Measurements from ENCODE around the gene ARL4D.
A peak's percentile ranks its signal among the peaks of the same experiment; 100 is the strongest.
"Not testable (repeated sequence)": the region's sequence is repeated elsewhere in the genome, so short reads cannot be mapped to it uniquely, and the experiment has no call there.

The ARL4D gene

DNA sequence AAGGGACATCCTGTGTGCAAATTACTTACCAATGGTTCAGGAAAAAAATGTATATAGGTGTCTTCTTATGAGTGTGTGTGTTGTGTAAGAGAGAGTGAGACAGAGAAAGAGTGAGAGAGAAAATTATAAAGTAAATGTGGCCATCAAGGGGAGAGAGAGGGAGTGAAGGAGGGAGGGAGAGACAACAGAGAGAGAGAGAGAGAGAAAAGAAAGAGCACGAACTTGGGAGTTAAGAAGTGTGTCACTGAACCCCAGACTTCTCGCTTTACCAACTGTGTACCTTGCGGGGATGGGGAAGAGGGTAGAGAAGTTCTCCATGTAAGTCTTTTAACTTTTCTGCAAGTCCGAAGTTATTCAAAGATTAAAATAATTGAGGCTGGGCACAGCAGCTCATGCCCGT, 28.8 kb upstream of the ARL4D start:
- no peak for DNase-seq (ENCODE audit: low spot score)

DNA sequence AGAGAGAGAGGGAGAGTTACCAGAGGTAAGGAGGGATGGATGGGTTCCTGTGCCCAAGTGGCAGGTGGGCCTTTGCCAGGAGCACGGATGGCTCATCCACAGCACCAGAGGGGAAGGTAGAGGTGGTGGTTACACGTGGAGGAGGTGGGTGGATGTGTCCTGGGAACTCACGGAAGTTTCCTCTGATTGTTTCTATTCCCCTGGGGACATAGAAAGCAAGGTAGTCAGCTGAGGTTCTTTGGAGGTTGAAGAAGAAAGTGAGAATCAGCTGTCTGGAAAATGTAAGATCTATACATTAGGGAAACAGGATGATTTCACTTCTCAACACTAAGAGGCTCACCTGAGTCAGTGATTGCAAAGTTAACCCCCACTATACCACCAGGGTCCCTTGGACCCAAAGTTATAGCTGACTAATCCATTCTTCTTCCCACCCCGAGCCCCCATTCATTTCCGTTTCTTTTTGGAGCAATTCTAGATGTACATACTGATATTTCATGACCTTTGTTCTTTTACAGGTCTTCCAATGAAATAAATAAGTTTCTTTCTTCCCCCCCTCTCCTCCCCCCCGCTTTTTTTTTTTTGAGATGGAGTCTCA, 27.5 kb upstream of the ARL4D start:
- no peak for DNase-seq (ENCODE audit: low spot score)

DNA sequence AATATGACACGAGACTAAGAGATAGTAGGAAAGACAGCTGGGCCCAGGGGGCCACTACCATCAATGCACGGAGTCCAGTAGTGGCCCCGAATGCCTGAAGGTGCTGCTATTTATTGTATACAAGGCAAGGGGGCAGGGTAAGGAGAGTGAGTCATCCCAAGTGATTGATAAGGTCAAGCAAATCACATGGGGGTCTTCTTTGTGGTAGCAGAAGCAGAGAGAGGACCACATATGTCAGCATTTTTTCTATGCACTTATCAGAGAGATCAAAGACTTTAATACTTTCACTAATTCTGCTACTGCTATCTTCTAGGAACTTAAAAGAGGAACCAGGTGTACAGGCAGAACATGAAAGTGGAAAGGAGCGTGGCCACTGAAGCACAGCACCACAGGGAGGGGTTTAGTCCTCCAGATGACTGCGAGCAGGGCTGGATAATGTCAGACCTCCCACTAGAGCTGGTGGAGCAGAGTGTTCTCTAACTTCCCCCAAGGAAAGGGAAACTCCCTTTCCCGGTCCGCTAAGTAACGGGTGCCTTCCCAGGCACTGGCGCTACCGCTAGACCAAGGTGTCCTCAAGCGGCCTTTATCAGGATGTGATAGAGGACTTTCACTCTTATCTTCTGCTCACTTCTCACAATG, 26.4 kb upstream of the ARL4D start:
- DNase-seq (ENCODE audit: low spot score), result no peak

DNA sequence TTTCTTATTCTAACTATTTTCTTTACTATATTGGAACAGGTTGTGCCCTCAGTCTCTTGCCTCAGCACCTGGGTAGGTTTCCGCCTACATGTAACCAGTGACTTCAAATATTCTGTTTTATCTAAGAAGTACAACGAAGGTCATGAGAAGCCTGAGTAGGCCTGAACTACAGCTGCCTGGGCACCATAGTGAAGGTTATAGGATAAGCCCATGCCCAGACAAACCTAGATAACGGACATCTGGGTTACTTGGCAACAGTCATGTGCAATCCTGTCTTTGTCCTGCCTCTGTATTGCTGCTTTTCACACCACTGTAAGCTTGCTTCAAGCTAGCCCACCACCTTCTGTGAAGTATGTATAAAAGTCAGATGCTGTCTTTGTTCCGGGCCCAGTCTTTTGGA, 25.4 kb upstream of the ARL4D start:
- DNase-seq (ENCODE audit: low spot score), result no peak

DNA sequence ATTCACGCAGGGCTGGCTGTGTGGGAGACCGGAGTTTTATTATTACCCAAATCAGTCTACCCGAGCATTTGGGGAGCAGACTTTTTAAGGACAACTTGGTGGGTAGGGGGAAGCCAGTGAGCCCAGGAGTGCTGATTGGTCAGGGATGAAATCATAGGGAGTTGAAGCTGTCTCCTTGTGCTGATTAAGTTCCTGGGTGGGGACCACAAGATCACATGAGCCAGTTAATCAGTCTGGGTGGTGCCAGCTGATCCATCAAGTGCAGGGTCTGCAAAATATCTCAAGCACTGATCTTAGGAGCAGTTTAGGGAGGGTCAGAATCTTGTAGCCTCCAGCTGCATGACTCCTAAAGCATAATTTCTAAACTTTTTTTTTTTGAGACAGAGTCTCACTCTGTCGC, 22.9 kb upstream of the ARL4D start:
- DNase-seq (ENCODE audit: low spot score), result not testable (repeated sequence)

DNA sequence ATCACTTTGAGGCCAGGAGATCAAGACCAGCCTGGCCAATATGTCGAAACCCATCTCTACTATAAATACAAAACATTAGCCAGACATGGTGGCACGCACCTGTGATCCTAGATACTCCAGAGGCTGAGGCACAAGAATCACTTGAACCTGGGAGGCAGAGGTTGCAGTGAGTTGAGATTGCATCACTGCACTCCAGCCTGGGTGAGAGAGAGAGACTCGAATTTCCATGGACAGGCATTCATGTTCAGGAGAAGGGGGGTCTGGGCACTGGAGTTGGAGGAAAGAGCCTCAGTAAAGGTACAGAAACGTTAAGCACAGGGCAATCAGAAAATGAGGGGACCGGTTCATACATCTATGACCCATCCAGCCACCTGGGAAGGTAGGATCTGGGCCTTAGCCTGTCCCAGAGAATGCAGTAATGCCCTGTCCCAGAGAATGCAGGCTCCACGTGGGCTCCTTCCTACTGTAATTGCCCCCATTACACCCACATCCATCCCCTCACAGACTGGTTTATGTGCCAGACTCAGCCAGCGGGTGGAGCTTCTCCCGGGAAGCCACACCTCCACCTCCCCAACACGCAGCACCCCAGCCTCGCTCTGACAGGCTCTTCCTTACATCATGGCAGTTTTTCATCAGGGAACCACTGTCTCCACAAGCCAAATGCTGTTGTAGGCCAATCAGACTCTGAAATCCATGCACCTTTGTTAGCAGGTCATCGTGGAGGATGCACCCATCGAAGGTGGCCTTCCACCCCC, 21.6 kb upstream of the ARL4D start:
- no peak for DNase-seq (ENCODE audit: low spot score)

DNA sequence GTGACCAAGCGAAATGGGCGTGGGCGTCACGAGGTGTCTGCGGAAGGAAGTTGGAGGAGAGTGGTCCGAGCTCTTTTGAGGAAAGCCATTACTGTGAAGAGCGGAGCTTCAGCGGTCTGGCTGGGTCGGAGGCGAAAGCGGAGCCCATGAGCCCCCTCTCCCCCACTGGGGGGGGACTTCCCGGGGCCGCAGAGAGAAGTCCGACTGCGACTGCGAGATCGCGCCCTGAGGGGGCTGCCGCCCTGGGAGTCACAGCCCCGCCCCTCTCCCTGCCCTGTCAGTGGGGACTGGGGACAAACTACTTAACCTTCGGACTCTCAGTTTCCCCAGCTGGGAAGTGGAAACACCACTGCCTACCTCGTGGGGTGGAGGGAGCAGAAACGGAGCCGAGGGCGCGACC, 20.0 kb upstream of the ARL4D start:
- DNase-seq (ENCODE audit: low spot score), result no peak

DNA sequence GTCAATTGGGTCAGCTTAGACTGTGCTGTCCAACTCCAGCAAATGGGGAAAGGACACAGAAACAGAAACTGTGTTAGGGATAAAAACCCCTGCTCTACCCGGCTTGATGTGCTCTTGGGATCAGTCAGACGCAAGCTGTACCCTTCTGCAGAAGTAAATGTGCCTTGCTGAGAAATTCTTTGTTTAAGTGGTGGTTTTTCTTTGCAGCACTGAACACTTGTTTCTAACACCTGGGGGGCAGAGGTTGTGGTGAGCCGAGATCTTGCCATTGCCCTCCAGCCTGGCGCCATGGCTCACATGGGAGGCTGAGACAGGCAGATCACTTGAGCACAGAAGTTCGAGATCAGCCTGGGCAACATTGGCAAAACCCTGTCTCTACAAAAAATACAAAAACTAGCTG, 18.5 kb upstream of the ARL4D start:
- DNase-seq (ENCODE audit: low spot score), result no peak

DNA sequence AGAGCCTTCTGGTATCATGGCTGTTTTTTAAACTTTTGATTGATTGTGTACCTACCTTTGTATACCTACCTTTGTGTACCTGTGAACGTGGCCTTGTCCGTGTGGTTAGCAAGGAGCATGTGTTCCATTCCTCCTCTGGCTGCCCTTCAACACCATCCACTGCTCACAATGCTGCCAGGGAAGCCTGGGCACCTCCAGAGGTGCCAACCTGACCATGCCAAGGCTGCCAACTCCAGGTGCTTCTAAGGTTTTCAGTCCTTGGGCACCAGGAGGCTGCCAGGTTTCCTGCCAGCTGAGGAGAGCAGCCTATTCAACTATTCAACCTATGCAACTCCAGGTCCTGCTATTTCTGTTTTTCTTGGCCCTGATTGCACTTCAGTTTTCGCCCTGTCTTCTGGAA, 17.6 kb upstream of the ARL4D start:
- no peak for DNase-seq (ENCODE audit: low spot score)

DNA sequence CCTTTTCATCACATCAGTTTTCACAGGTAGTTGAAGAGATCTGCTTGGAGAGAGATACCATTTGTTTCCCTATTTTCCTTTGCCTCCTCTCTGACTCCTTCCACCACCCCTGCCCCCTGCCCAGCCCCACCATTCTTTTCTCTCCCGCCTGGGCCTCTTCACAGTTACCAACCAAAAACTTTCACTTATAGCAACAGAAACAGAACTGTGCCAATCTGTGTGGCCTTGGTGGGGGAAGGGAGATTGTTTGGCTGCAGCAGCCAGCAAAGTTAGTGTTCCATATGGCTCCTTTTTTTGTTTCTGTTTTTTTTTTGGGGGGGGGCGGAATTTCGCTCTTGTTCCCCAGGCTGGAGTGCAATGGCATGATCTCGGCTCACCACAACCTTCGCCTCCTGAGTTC, 17.2 kb upstream of the ARL4D start:
- DNase-seq (ENCODE audit: low spot score), result no peak

DNA sequence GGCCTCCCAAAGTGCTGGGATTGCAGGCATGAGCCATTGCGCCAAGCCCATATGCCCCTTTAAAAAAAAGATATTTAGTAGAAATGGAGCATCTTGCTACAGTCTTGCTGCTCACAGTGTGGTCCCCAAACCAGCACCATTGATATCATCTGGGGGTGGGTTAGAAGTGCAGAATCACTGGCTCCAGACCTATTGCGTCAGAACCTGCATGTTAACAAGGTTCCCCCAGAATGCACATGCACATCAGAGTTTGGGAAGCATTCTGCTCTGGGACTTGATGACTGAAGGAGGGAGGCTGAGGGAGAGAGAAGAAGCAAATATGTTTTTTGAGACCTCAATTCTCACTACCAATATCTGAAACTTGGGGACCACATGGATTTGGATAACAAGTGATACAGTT, 16.0 kb upstream of the ARL4D start:
- DNase-seq (ENCODE audit: low spot score), result no peak

DNA sequence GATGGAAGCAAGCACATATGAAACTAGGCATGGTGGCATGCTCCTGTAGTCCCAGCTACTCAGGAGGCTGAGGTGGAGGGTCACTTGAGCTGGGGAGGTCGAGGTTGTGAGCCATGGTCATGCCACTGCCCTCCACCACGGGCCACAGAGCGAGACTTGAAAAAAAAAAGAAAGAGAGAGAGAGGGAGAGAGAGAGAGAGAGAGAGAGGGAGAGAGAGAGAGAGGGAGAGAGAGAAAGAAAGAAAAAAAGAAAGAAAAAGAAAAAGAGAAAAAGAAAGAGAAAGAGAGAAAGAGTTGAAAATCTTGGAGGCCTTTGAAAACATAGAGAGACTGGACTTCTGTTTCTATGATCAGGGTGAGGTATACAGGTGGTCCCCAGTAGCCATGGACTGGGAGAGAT, 15.4 kb upstream of the ARL4D start:
- no peak for DNase-seq (ENCODE audit: low spot score)

DNA sequence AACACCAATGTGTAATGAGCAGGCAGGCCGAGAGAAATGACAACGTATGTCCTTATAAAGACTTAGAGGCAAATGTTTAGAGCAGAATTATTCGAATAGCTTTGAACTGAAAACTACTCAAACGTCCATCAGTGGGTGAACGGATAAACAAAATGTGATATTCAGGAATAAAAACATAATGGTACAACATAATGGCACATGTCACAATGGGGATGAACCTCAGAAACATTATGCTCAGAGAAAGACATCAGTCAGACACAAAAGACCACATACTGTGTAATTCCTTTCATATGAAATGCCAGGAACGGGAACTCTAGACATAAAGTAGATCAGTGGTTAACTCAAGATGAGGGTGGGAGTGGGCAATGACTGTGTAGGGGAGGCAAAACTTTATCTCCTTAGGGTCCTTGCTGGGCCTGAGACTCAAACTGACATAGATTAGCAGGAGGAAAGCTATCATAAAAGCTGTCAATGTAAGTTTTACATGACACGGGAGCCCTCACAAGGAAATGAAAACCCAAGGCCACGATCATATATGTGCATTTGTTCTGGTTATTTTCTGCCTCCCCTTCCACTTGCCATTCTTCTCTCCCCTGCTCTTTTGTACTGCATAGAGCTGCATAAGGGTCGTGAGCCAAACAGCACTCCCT, 14.8 kb upstream of the ARL4D start:
- no peak for DNase-seq (ENCODE audit: low spot score)

DNA sequence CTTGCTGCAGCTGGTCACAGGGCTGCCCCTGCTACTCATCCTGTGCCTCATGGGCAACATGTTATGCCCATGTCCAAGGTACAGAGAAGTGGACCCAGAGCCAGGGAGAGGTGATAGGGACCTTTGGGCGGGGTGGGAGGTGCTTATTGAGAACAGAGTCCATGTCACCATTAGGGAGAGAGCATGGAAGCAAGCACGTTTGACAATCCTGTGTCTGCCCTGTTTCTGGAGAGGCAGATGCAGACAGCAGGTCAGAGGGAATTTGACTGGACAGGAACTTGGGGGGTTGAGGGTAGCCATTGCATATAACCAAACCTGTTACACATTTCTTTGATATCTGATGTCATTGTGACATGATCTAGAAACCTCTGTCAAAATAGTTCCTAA, 14.3 kb upstream of the ARL4D start:
- no peak for DNase-seq (ENCODE audit: low spot score)

DNA sequence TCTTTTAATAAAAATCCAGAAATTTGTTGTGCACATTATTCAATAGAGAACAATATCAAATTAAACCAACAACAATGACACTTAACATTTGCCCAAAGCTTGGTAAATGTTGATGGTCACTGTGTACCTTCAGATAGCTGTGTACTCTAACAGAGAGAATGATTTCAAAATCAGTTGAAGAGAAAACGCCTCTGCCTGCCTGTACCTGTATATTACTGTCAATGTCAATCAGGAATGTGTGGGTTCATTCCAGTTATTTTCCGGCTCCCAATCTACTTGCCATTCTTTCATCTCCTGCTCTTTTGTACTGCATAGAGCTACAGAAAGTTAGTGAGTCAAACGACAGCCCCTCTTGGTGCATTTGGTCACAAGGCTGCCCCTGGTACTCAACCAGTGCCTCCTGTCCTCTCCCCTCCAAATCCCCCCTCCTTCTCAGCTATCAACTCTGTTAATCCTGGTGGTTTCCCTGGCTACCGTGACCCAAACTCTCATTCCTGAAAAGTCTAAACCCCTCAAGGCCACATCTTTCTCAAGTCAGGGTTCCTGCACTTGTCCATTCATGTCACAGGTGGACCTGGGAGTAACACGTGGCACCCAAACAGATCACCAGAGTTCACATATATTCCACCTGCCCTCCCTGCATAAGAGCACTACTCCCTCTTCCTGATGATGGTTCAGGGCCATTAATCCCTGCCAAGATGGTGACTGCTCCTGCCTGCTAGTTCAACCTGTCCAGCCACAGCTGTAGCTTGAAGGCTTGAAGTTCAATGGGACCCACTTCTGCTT, 13.6 kb upstream of the ARL4D start:
- DNase-seq (ENCODE audit: low spot score), result no peak

DNA sequence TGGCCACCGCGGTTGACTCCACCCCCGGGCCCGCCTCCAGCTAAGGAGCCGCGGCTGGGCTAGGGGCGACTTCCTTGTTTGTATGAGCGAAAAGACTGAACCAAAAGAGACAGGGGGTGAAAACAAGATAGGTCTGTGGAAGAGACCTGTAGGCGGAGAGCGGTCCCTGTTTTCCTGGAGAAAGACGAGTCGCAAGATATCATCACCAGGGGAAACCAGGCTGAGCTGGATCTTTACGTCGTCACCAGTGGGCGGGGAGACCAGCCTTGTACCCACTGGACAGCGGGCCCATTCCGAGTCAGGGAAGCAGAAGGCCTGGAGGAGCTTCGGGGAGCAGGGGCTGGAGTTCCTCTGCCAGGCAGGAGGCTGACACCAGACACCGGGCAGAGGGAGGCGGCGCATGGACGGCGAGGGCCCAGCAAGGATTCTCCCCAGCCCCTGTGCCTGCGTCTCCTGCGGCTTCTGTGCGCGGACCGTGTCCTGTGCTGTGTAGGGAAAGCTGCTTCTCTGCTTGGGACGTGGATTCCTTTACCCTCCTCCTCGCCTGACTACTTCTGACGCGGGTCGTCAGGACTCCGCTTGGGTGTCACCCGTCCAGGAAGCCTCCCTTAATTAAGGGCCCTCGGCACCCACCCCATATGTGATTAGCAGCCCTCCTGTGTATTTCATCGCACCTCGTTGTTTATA, 10.3 kb upstream of the ARL4D start:
- DNase-seq (ENCODE audit: low spot score), result peak; percentile 91

DNA sequence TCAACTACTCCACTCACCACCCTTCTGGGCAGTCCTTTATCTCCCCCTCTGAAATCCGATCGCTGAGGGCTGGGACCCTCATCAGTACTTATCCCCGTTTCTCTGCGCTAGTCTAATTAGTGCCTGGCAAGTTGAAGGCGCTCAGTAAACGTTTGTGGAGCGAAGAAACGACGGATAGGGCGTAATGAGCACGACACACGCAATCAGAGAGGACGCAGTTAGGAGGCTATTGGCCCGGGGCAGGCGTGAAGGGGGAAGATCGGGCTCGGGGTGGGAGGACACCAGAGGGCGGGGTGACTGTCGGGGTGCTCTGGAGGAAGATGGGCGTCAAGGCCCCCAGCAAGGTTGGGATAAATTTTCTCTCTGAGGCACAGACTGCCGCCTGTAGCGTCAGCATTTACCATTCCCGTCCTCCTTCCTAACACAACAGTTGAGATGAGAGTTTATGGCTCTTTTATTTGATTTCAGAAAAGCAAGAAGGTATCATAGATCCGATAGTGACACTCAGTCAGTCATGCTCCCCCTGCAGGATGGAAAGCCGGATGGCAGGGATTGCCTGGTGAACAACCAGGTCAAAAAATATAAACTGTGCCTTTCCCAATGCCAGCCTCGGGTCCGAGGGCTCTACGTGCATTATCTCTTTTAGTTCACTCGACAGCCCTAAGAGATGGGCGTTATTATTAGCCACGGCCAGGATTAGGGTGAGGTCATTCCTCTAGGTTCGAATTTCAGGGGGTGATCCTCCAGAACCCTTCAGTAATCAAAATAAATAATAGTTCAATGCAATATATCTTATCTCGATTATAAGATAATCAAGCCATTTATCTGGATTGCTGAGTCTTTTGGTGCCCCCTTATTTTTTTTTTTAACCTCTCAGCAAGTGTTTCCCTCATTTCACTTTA, 9.5 kb upstream of the ARL4D start:
- DNase-seq (ENCODE audit: low spot score), result peak; percentile 81

DNA sequence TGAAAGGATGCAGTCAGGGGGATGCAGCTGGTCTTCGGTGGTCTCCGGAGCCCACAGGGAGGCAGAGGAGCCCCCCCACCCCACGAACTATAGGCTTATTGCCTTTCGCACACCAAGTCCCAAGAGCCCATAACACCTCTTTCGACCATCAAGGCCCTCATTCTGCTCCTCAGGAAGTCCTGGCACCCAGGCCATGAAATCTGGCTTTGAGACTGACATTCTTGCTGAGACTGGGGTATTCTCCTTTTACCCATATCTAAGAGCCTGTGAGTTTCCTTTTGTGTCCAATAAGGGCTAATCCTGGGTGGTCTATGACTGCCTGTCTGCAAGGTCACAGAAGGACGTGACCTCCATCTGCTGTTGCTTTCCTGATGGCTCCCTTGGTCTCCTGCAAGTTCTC, 6.4 kb upstream of the ARL4D start:
- no peak for DNase-seq (ENCODE audit: low spot score)

DNA sequence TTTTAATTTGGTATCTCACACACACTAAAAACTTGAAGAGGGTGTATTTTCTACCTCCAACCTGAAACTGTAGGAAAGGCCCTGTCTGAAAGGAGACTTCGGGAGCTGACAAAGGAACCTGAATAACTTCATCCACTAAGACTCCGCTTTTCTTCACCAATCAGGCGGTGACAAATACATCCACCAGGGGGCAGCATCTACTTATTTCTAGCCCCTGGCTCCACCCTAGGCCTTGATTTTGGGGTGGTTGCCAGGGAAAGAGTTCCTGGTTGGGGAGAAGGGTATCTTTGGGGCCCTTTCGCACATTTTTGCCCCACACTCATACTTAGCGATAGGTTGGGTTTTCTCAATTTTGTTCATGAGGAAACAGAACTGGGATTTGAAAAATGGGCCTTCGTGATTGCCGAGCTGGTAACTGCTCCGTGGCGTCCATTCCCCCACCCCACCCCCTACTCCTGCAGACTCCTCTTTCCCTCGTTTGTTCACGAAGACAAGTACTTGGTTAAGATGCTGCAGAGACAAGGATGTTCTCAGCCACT, 4.8 kb upstream of the ARL4D start:
- peak; percentile 90 for DNase-seq (ENCODE audit: low spot score)

DNA sequence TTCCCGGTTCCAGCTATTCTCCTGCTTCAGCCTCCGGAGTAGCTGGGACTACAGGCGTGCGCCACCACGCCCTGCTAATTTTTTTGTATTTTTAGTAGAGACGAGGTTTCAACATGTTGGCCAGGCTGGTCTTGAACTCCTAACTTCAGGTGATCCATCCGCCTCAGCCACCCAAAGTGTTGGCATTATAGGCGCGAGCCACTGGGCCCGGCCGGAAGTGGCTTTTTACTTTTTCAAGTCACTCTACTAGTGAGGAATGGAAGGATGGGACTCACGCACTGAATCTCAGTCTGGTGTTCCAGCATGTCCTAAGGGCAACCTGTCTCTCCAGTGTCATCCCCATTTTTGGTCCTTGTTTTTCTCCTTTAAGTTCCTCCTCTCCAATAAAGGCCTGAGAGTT, 4.1 kb upstream of the ARL4D start:
- DNase-seq (ENCODE audit: low spot score), result not testable (repeated sequence)
